ENCODE data around the gene MRAS. TPM values are rescaled to one million over a fixed set of nuclear protein-coding genes. Genes with fewer than 3 reads are reported as not detected.

MRAS gene
- polyA plus RNA-seq, 1 of the 3 experiments (the other 2 are of a cell fraction): 25.0 TPM

GRCh38 chr3:138435840-138436239 is 87.5 kb downstream of the MRAS start:
- Histone ChIP-seq H4K20me1 (ENCODE audit: insufficient read depth) (no peaks in the 10 kb centered on the region), H3K4me2 (no peak overlapping the region), H3K9ac (no peak overlapping the region), H3K79me2 (ENCODE audit: insufficient read depth) (no peaks in the 10 kb centered on the region), H2AFZ (ENCODE audit: low read depth) (no peak overlapping the region), H3K27me3 (ENCODE audit: insufficient read depth) (peaks cover 11% of the 10 kb centered on the region; the same call in 1 of the 2 replicates), H3K4me3 (ENCODE audit: low read depth in 2 of 2, low read length in 1 of 2) (no peak overlapping the region), H3K9me2 (no peaks in the 10 kb centered on the region), H3F3A (replicated peaks; ENCODE audit: insufficient read depth) (no peaks in the 10 kb centered on the region), H3K9me3 (no peaks in the 10 kb centered on the region), H3K27ac (ENCODE audit: low read depth in 2 of 2, low read length in 1 of 2) (no peak overlapping the region), H3K4me1 (ENCODE audit: control insufficient read depth in 1 of 2, insufficient read depth in 2 of 2, low read depth in 1 of 2, low read length in 1 of 2) (peaks cover 4 to 10% of the 10 kb centered on the region in 2 experiments; a peak in 1 of 4 replicates), H3K36me3 (replicated peaks in 1 of 2; ENCODE audit: control insufficient read depth in 1 of 2, insufficient read depth in 2 of 2, low read length in 1 of 2) (no peaks in the 10 kb centered on the region)
- TF ChIP-seq MAX (IDR thresholded peaks at IDR 0.05; ENCODE audit: low read depth) (no peak), REST (IDR thresholded peaks at IDR 0.05; ENCODE audit: low read depth, low read length) (no peak), USF1 (IDR thresholded peaks at IDR 0.05; ENCODE audit: borderline replicate concordance, low read depth) (no peak), SIN3A (IDR thresholded peaks at IDR 0.05; ENCODE audit: borderline replicate concordance, low read depth, low read length) (no peak), RXRA (IDR thresholded peaks at IDR 0.05; ENCODE audit: borderline replicate concordance, low read depth) (no peak), IRF3 (IDR thresholded peaks at IDR 0.05; ENCODE audit: low read depth, low read length) (no peak), ELF1 (IDR thresholded peaks at IDR 0.05) (no peak), PBX3 (IDR thresholded peaks at IDR 0.05) (no peak), FOXJ3 (CRISPR knock-in tag; IDR thresholded peaks at IDR 0.05) (no peak), TEAD4 (IDR thresholded peaks at IDR 0.05; ENCODE audit: borderline replicate concordance, insufficient read depth) (no peak), FOSL2 (IDR thresholded peaks at IDR 0.05; ENCODE audit: borderline replicate concordance, low read depth) (no peak), USF2 (IDR thresholded peaks at IDR 0.05; ENCODE audit: borderline replicate concordance, low read depth, low read length) (no peak)
- WGBS (ENCODE audit: low lambda C conversion rate): 82% methylated on average over 8 of the region's 8 CpGs
- DNase-seq: no peak
- POLR2A ChIA-PET: no interaction called here
- CTCF ChIA-PET: interaction anchor here (1.4 to 2.5 kb wide), 2 partner anchors 18 kb away, joined by 3 to 20 read pairs; no protein-coding TSS in a partner anchor

Data from SK-N-SH (cell line).